ENCODE data around the gene FAM98B. TPM values are rescaled to one million over a fixed set of nuclear protein-coding genes. Genes with fewer than 3 reads are reported as not detected.
A peak's percentile ranks its signal among the peaks of the same experiment; 100 is the strongest.

Gene FAM98B
- total RNA-seq: 29.9 and 30.7 TPM in 2 replicates

GRCh38 chr15:38453971-38454695, at the start of gene FAM98B:
Gene FAM98B (plus strand): TSS chr15:38454127. CDS start chr15:38454162, 35 bp downstream.
- POLR2A ChIA-PET: interaction anchor here (0.6 to 2.6 kb wide), 12 partner anchors 11 to 234 kb away, joined by 3 to 13 read pairs (median 6); partner anchors contain the start of gene RASGRP1
- TF ChIP-seq, protein P1, sequence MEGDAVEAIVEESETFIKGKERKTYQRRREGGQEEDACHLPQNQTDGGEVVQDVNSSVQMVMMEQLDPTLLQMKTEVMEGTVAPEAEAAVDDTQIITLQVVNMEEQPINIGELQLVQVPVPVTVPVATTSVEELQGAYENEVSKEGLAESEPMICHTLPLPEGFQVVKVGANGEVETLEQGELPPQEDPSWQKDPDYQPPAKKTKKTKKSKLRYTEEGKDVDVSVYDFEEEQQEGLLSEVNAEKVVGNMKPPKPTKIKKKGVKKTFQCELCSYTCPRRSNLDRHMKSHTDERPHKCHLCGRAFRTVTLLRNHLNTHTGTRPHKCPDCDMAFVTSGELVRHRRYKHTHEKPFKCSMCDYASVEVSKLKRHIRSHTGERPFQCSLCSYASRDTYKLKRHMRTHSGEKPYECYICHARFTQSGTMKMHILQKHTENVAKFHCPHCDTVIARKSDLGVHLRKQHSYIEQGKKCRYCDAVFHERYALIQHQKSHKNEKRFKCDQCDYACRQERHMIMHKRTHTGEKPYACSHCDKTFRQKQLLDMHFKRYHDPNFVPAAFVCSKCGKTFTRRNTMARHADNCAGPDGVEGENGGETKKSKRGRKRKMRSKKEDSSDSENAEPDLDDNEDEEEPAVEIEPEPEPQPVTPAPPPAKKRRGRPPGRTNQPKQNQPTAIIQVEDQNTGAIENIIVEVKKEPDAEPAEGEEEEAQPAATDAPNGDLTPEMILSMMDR (IDR thresholded peaks at IDR 0.05): no peak
- intact Hi-C loops (cut with micrococcal nuclease): loop anchor here (1.0 to 5.0 kb wide), 7 partner anchors 21 to 1328 kb away; partner anchors contain the start of genes FSIP1, RASGRP1 and SPRED1
- ATAC-seq (ENCODE audit: low read depth) (peak; percentile 90), DNase-seq (peak; percentile 92)
- Mint-ChIP-seq H3K36me3 (ENCODE audit: low read depth) (peaks cover 11% of the 10 kb centered on the region), H3K9me3 (no peaks in the 10 kb centered on the region), H3K27ac (peak within 1 kb of the TSS; percentile 91), H3K4me1 (peaks cover 35% of the 10 kb centered on the region), H3K27me3 (peaks cover 2% of the 10 kb centered on the region), H3K4me3 (peak within 1 kb of the TSS; percentile 97)
- CTCF ChIA-PET: interaction anchor here (0.7 to 3.2 kb wide), 9 partner anchors 14 to 245 kb away, joined by 3 to 32 read pairs (median 8); partner anchors contain the start of gene RASGRP1

DNA sequence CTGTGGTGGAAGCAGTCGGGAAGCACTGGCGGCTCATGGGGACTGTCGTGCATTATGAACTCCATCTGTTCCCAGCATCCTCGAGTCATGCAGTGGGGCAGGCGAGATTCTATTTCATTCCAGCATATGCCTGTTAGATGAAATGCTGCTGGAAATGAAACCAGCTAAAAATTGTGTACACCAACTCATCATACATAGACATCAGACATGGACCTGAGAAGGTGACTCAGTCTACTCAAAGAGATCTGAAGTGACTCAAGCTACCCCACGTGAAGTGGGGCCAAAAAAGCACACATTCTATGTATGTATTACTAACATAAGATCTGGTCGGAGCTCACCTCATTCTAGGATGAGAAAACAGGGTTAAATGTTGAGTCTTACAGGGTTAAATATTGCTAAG, 47.5 kb upstream of the FAM98B start:
- no peak overlapping the region for H3K4me3 Mint-ChIP-seq
- ATAC-seq (ENCODE audit: low read depth) (no peak), DNase-seq (no peak)
- no peaks in the 10 kb centered on the region for H3K36me3 Mint-ChIP-seq (ENCODE audit: low read depth)
- no peaks in the 10 kb centered on the region for H3K9me3 Mint-ChIP-seq
- intact Hi-C loops (cut with micrococcal nuclease): no loop called here
- POLR2A ChIA-PET: no interaction called here
- H3K27me3 Mint-ChIP-seq: peaks cover 10% of the 10 kb centered on the region
- no peak overlapping the region for H3K27ac Mint-ChIP-seq
- TF ChIP-seq, protein P1 (IDR thresholded peaks at IDR 0.05): no peak
- CTCF ChIA-PET: no interaction called here
- no peaks in the 10 kb centered on the region for H3K4me1 Mint-ChIP-seq

DNA sequence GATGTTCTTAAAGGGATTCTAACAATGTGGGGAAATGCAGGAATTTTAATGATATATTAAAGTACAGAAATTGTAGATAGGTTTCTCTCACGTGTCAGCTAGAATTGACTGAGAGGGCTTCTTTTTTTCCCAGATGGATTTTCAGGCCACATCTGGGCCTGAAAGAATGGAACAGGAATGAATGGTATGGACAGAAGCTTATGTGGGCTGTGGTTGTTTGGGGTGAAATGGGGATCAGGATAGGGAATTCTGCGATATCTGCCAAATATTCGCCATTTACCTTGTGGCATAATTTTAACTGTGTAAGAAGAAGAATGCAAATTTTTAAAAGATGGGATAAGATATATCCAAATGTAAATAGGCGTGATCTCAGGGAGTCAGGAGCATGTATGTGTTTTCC, 45.4 kb upstream of the FAM98B start:
- ChIA-PET POLR2A (no interaction called here), CTCF (no interaction called here)
- ATAC-seq (ENCODE audit: low read depth): no peak
- intact Hi-C loops (cut with micrococcal nuclease): no loop called here
- Mint-ChIP-seq H3K36me3 (ENCODE audit: low read depth) (no peaks in the 10 kb centered on the region), H3K27me3 (peaks cover 7% of the 10 kb centered on the region), H3K4me3 (no peak overlapping the region), H3K27ac (no peak overlapping the region), H3K9me3 (no peaks in the 10 kb centered on the region), H3K4me1 (no peaks in the 10 kb centered on the region)
- DNase-seq: no peak
- TF ChIP-seq, protein P1 (IDR thresholded peaks at IDR 0.05): no peak

GRCh38 chr15:38411902-38412301, 42.0 kb upstream of the FAM98B start:
- TF ChIP-seq, protein P1 (IDR thresholded peaks at IDR 0.05): no peak
- H3K9me3 Mint-ChIP-seq: no peaks in the 10 kb centered on the region
- H3K4me3 Mint-ChIP-seq: no peak overlapping the region
- H3K27me3 Mint-ChIP-seq: peaks cover 15% of the 10 kb centered on the region
- no peak for DNase-seq
- no peaks in the 10 kb centered on the region for H3K36me3 Mint-ChIP-seq (ENCODE audit: low read depth)
- H3K27ac Mint-ChIP-seq: no peak overlapping the region
- intact Hi-C loops (cut with micrococcal nuclease): no loop called here
- ChIA-PET POLR2A (no interaction called here), CTCF (no interaction called here)
- H3K4me1 Mint-ChIP-seq: no peaks in the 10 kb centered on the region
- no peak for ATAC-seq (ENCODE audit: low read depth)

- ATAC-seq (ENCODE audit: low read depth): no peak
- TF ChIP-seq, protein P1 (IDR thresholded peaks at IDR 0.05): no peak
- H3K4me1 Mint-ChIP-seq: no peaks in the 10 kb centered on the region
- H3K27me3 Mint-ChIP-seq: peaks cover 17% of the 10 kb centered on the region
- ChIA-PET POLR2A (no interaction called here), CTCF (no interaction called here)
- no peak overlapping the region for H3K27ac Mint-ChIP-seq
- no peaks in the 10 kb centered on the region for H3K9me3 Mint-ChIP-seq
- no peak overlapping the region for H3K4me3 Mint-ChIP-seq
- intact Hi-C loops (cut with micrococcal nuclease): no loop called here
- H3K36me3 Mint-ChIP-seq (ENCODE audit: low read depth): no peaks in the 10 kb centered on the region
- no peak for DNase-seq
These were observed 41.5 kb upstream of the FAM98B start for GRCh38 chr15:38412466-38412865.

All from activated B cell treated with CpG ODN at 0.5 μM for 24 hours (primary cell).